OCI-LY7 (cell line): Measurements from ENCODE around the gene ACOT13.

Experiments
- EZH2phosphoT487 ChIP-seq: fragments of 200-600 bp; sonication (generic); IDR thresholded peaks from 2 replicates; pipeline ENCODE4 v1.6.1; 2018; ENCODE audit warnings: low read depth, borderline replicate concordance, mild to moderate bottlenecking, mixed run types, antibody characterized with exemption, low read length, moderate library complexity, mixed read lengths
- TF ChIP-seq, protein P1 (sequence below): fragments of 200-600 bp; sonication (generic); conservative IDR thresholded peaks from 2 replicates; pipeline ENCODE4 v1.5.1; 2014; ENCODE audit warnings: mild to moderate bottlenecking, antibody characterized with exemption, low read length, moderate library complexity, mixed read lengths

DNA sequence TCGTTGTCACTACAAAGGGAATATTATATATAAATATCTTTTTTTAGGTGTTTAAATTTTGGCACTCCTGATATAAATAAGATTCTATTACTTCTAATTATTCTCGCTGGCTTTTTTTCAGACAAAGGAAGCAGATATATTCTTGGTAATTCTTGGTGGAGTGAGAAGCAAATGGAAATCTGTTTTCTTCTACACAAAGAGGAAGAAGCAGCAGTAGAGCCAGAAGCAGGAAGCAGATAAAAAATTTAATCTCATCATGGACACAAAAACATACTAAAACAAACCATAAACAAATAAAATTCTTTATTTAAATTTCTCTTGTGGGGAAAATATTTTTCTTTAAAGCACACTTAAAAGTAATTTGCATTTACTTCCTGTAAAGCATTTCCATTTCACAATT, 17.2 kb upstream of the ACOT13 start:
- TF ChIP-seq, protein P1, sequence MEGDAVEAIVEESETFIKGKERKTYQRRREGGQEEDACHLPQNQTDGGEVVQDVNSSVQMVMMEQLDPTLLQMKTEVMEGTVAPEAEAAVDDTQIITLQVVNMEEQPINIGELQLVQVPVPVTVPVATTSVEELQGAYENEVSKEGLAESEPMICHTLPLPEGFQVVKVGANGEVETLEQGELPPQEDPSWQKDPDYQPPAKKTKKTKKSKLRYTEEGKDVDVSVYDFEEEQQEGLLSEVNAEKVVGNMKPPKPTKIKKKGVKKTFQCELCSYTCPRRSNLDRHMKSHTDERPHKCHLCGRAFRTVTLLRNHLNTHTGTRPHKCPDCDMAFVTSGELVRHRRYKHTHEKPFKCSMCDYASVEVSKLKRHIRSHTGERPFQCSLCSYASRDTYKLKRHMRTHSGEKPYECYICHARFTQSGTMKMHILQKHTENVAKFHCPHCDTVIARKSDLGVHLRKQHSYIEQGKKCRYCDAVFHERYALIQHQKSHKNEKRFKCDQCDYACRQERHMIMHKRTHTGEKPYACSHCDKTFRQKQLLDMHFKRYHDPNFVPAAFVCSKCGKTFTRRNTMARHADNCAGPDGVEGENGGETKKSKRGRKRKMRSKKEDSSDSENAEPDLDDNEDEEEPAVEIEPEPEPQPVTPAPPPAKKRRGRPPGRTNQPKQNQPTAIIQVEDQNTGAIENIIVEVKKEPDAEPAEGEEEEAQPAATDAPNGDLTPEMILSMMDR: no peak
- TF ChIP-seq EZH2phosphoT487: no peak
